Mesendoderm (in vitro differentiated cells): Measurements from ENCODE around the gene MUSK.

Source experiments
- DNase-seq: peaks from one replicate; pipeline ENCODE4 v3.0.0; 2013
- H2AK5ac ChIP-seq: 2 replicates; pipeline ENCODE4 v1.6.1; 2013; ENCODE audit warnings: low read length, inconsistent platforms
- H2BK120ac ChIP-seq: 2 replicates; pipeline ENCODE4 v1.6.1; 2013; ENCODE audit warnings: low read depth, mild to moderate bottlenecking, low read length, moderate library complexity, mixed read lengths
- H2BK15ac ChIP-seq: replicated peaks from 2 replicates; pipeline ENCODE4 v1.6.1; 2013; ENCODE audit warnings: low read depth, mild to moderate bottlenecking, moderate library complexity
- H2BK5ac ChIP-seq: 2 replicates; pipeline ENCODE4 v1.6.1; 2013; ENCODE audit warnings: low read length, inconsistent platforms
- H3K18ac ChIP-seq: 2 replicates; pipeline ENCODE4 v1.6.1; 2013; ENCODE audit warnings: mild to moderate bottlenecking, low read length, mixed read lengths
- H3K23ac ChIP-seq: one replicate; pipeline ENCODE4 v1.6.1; 2013; ENCODE audit warnings: low read length
- H3K27ac ChIP-seq: 2 replicates; pipeline ENCODE4 v1.5.1; 2013; ENCODE audit warnings: low read depth, mild to moderate bottlenecking, inconsistent platforms, low read length, moderate library complexity
- H3K27me3 ChIP-seq: 2 replicates; pipeline ENCODE4 v1.6.1; 2013; ENCODE audit warnings: low read length, control low read depth, mild to moderate bottlenecking, inconsistent platforms; ENCODE audit not compliant: insufficient read depth, poor library complexity
- H3K36me3 ChIP-seq: 2 replicates; pipeline ENCODE4 v1.6.1; 2013; ENCODE audit warnings: low read length, inconsistent platforms; ENCODE audit not compliant: control insufficient read depth, insufficient read depth
- H3K4ac ChIP-seq: one replicate; pipeline ENCODE4 v1.6.1; 2013; ENCODE audit warnings: low read depth, mild to moderate bottlenecking, low read length, moderate library complexity
- H3K4me1 ChIP-seq: 2 replicates; pipeline ENCODE4 v1.6.1; 2013; ENCODE audit warnings: low read depth, low read length, inconsistent platforms; ENCODE audit not compliant: control insufficient read depth
- H3K4me2 ChIP-seq: 2 replicates; pipeline ENCODE4 v1.6.1; 2013; ENCODE audit warnings: low read length
- H3K4me3 ChIP-seq: 2 replicates; pipeline ENCODE4 v1.5.1; 2013; ENCODE audit warnings: mild to moderate bottlenecking, low read length
- H3K56ac ChIP-seq: one replicate; pipeline ENCODE4 v1.6.1; 2013; ENCODE audit warnings: low read length
- H3K79me1 ChIP-seq: 2 replicates; pipeline ENCODE4 v1.6.1; 2013; ENCODE audit warnings: low read length, inconsistent platforms
- H3K79me2 ChIP-seq: 2 replicates; pipeline ENCODE4 v1.6.1; 2013; ENCODE audit warnings: mild to moderate bottlenecking, low read length; ENCODE audit not compliant: control insufficient read depth, insufficient read depth
- H3K9ac ChIP-seq: 2 replicates; pipeline ENCODE4 v1.6.1; 2013; ENCODE audit warnings: low read length, inconsistent platforms
- H4K5ac ChIP-seq: one replicate; pipeline ENCODE4 v1.6.1; 2013; ENCODE audit warnings: low read length
- H4K8ac ChIP-seq: one replicate; pipeline ENCODE4 v1.6.1; 2013; ENCODE audit warnings: low read depth, mild to moderate bottlenecking, control low read depth, low read length, moderate library complexity
- WGBS: extraction: QIAGEN DNeasy Blood & Tissue Kit; methylation state at CpG from one replicate; pipeline ENCODE4 v1.1.7; 2013; ENCODE audit warnings: low lambda C conversion rate, missing lambda C conversion rate; ENCODE audit not compliant: insufficient coverage; ENCODE audit errors: extremely low coverage; 5-methylcytosine and 5-hydroxymethylcytosine counted together

The MUSK gene

GRCh38 chr9:110775724-110776123 is 107.1 kb downstream of the MUSK start:
- no peak for DNase-seq
- no CpG with 5 or more reads among the region's 5 CpGs for WGBS
- H2BK5ac ChIP-seq: no peak overlapping the region
- no peaks in the 10 kb centered on the region for H3K36me3 ChIP-seq
- H3K4me1 ChIP-seq: no peaks in the 10 kb centered on the region
- no peak overlapping the region for H3K18ac ChIP-seq
- no peak overlapping the region for H2BK15ac ChIP-seq
- no peak overlapping the region for H4K8ac ChIP-seq
- no peak overlapping the region for H3K9ac ChIP-seq
- H3K4me2 ChIP-seq: no peak overlapping the region
- H2AK5ac ChIP-seq: no peak overlapping the region
- H4K5ac ChIP-seq: no peak overlapping the region
- H3K79me1 ChIP-seq: no peaks in the 10 kb centered on the region
- H3K56ac ChIP-seq: no peak overlapping the region
- no peaks in the 10 kb centered on the region for H3K79me2 ChIP-seq
- no peak overlapping the region for H3K4me3 ChIP-seq
- no peak overlapping the region for H3K4ac ChIP-seq
- no peak overlapping the region for H3K27ac ChIP-seq
- H3K23ac ChIP-seq: no peak overlapping the region
- no peak overlapping the region for H2BK120ac ChIP-seq
- H3K27me3 ChIP-seq: no peaks in the 10 kb centered on the region

GRCh38 chr9:110776221-110776620 is 107.6 kb downstream of the MUSK start:
- Histone ChIP-seq H3K56ac (no peak overlapping the region), H3K27me3 (no peaks in the 10 kb centered on the region), H3K18ac (no peak overlapping the region), H4K8ac (no peak overlapping the region), H3K9ac (no peak overlapping the region), H2AK5ac (no peak overlapping the region), H2BK120ac (no peak overlapping the region), H2BK15ac (no peak overlapping the region), H3K4me2 (no peak overlapping the region), H3K4me1 (no peaks in the 10 kb centered on the region), H2BK5ac (no peak overlapping the region), H3K4ac (no peak overlapping the region), H4K5ac (no peak overlapping the region), H3K79me1 (no peaks in the 10 kb centered on the region), H3K36me3 (no peaks in the 10 kb centered on the region), H3K23ac (no peak overlapping the region), H3K4me3 (no peak overlapping the region), H3K79me2 (no peaks in the 10 kb centered on the region), H3K27ac (no peak overlapping the region)
- DNase-seq: no peak
- no CpG with 5 or more reads among the region's 1 CpG for WGBS

GRCh38 chr9:110777196-110777875 is 108.7 kb downstream of the MUSK start:
- H3K9ac ChIP-seq: no peak overlapping the region
- no peak overlapping the region for H3K56ac ChIP-seq
- WGBS: no CpG with 5 or more reads among the region's 5 CpGs

GRCh38 chr9:110777876-110778215 is 109.3 kb downstream of the MUSK start:
- no peak for DNase-seq
- Histone ChIP-seq H2BK15ac (no peak overlapping the region), H3K4me3 (no peak overlapping the region), H3K4ac (no peak overlapping the region), H3K79me2 (no peaks in the 10 kb centered on the region), H2BK120ac (no peak overlapping the region), H4K5ac (no peak overlapping the region), H3K4me1 (no peaks in the 10 kb centered on the region), H3K79me1 (no peaks in the 10 kb centered on the region), H2AK5ac (no peak overlapping the region), H3K4me2 (no peak overlapping the region), H3K9ac (no peak overlapping the region), H3K27me3 (no peaks in the 10 kb centered on the region), H3K56ac (no peak overlapping the region), H3K18ac (no peak overlapping the region), H3K36me3 (no peaks in the 10 kb centered on the region), H4K8ac (no peak overlapping the region), H3K27ac (no peak overlapping the region), H2BK5ac (no peak overlapping the region), H3K23ac (no peak overlapping the region)

More at GRCh38 chr9:110777196-110777875, 108.7 kb downstream of the MUSK start:
- Histone ChIP-seq H3K36me3 (no peaks in the 10 kb centered on the region), H3K27ac (no peak overlapping the region), H3K4ac (no peak overlapping the region), H4K5ac (no peak overlapping the region), H3K4me2 (no peak overlapping the region), H2BK120ac (no peak overlapping the region), H3K79me1 (no peaks in the 10 kb centered on the region), H2AK5ac (no peak overlapping the region), H3K79me2 (no peaks in the 10 kb centered on the region), H3K4me1 (no peaks in the 10 kb centered on the region), H3K23ac (no peak overlapping the region), H2BK5ac (no peak overlapping the region), H3K18ac (no peak overlapping the region), H3K27me3 (no peaks in the 10 kb centered on the region), H3K4me3 (no peak overlapping the region), H4K8ac (no peak overlapping the region), H2BK15ac (no peak overlapping the region)
- no peak for DNase-seq

- no peaks in the 10 kb centered on the region for H3K36me3 ChIP-seq
Measured at GRCh38 chr9:110782701-110783100, 114.1 kb downstream of the MUSK start.

GRCh38 chr9:110784309-110784708 is 115.7 kb downstream of the MUSK start:
- Histone ChIP-seq H3K4me1 (no peaks in the 10 kb centered on the region), H3K18ac (no peak overlapping the region)

More at GRCh38 chr9:110782701-110783100, 114.1 kb downstream of the MUSK start:
- Histone ChIP-seq H3K4me1 (no peaks in the 10 kb centered on the region), H3K4ac (no peak overlapping the region), H4K8ac (no peak overlapping the region), H2AK5ac (no peak overlapping the region), H3K79me1 (no peaks in the 10 kb centered on the region), H3K27ac (no peak overlapping the region), H3K23ac (no peak overlapping the region), H2BK5ac (no peak overlapping the region), H3K79me2 (no peaks in the 10 kb centered on the region), H3K56ac (no peak overlapping the region), H3K9ac (no peak overlapping the region), H3K4me3 (no peak overlapping the region), H3K27me3 (no peaks in the 10 kb centered on the region), H3K18ac (no peak overlapping the region), H4K5ac (no peak overlapping the region), H3K4me2 (no peak overlapping the region), H2BK120ac (no peak overlapping the region), H2BK15ac (no peak overlapping the region)
- no CpG with 5 or more reads among the region's 5 CpGs for WGBS
- DNase-seq: no peak

More at GRCh38 chr9:110784309-110784708, 115.7 kb downstream of the MUSK start:
- Histone ChIP-seq H2AK5ac (no peak overlapping the region), H2BK15ac (no peak overlapping the region), H3K27me3 (no peaks in the 10 kb centered on the region), H3K9ac (no peak overlapping the region), H4K8ac (no peak overlapping the region), H3K27ac (no peak overlapping the region), H2BK120ac (no peak overlapping the region), H3K4ac (no peak overlapping the region), H2BK5ac (no peak overlapping the region), H3K36me3 (no peaks in the 10 kb centered on the region), H3K4me2 (no peak overlapping the region), H4K5ac (no peak overlapping the region), H3K4me3 (no peak overlapping the region), H3K79me2 (no peaks in the 10 kb centered on the region), H3K23ac (no peak overlapping the region), H3K79me1 (no peaks in the 10 kb centered on the region), H3K56ac (no peak overlapping the region)
- WGBS: no CpG with 5 or more reads among the region's 1 CpG
- no peak for DNase-seq
